Measurements from ENCODE around the gene MCM9.

Gene MCM9

DNA sequence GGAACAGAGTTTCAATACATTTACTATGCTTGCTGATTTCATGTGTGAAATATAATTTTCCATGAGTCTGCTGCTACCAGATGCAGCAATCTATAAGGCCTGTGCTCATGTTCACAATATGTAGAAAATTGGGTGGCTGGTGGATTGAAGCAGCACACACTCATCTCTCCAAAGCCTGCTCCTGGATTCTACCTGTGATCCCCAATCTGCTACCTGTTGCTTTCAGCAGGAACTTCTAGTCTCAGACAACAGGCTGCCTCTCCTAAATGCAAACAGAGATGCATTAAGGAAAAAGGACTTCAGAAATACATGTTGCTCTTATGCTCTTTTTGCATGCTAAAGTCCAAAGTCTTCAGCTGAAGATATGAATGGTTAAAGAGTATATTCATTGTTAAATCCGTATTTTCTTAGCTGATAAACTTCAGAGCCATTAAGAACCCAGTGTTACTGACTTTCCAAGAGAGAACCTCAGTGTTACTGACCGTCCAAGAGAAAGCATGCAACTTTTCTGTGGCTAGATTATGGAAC, 30.9 kb upstream of the MCM9 start:
- H3K4me1 ChIP-seq (ENCODE audit: control insufficient read depth in 1 of 2, insufficient read depth in 2 of 2, low read length in 2 of 2): peaks cover 6 to 20% of the 10 kb centered on the region in 2 donors
- no peak overlapping the region for H3K9ac ChIP-seq (ENCODE audit: low read depth in 1 of 2, low read length in 2 of 2)
- H3K27me3 ChIP-seq (ENCODE audit: control insufficient read depth in 1 of 2, insufficient read depth in 2 of 2, low read length in 2 of 2): no peaks in the 10 kb centered on the region
- no peaks in the 10 kb centered on the region for H3K36me3 ChIP-seq (ENCODE audit: control insufficient read depth in 1 of 2, insufficient read depth in 2 of 2, low read length in 2 of 2)
- no peak overlapping the region for H3K4me3 ChIP-seq (ENCODE audit: low read depth in 1 of 2, low read length in 2 of 2)
- no peak overlapping the region for H3K27ac ChIP-seq (ENCODE audit: low read depth, low read length)
- no peaks in the 10 kb centered on the region for H3K9me3 ChIP-seq (ENCODE audit: control insufficient read depth in 1 of 2, low read length in 2 of 2)

DNA sequence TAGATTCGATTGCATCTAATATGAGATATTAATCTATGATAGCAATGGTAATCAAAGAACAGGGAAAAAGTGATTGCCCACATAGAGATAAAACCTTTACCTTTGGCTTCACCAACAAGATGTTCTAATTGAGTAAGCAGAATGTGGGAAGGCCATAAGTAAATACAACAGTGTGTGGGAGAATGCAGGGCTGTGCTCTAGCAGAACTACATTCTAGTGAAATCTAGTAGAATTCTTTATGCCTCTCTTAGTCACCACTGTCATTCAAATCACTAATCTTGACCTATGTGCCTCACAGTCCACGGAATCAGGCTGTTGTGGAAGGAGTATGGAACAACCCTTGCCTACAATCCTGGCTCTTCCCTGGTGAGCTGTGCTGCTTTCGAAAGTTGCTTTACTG, 30.4 kb upstream of the MCM9 start:
- Histone ChIP-seq H3K4me1 (ENCODE audit: control insufficient read depth in 1 of 2, insufficient read depth in 2 of 2, low read length in 2 of 2) (peaks cover 6 to 20% of the 10 kb centered on the region in 2 donors), H3K27me3 (ENCODE audit: control insufficient read depth in 1 of 2, insufficient read depth in 2 of 2, low read length in 2 of 2) (no peaks in the 10 kb centered on the region), H3K27ac (ENCODE audit: low read depth, low read length) (no peak overlapping the region), H3K9me3 (ENCODE audit: control insufficient read depth in 1 of 2, low read length in 2 of 2) (no peaks in the 10 kb centered on the region), H3K9ac (ENCODE audit: low read depth in 1 of 2, low read length in 2 of 2) (no peak overlapping the region), H3K4me3 (ENCODE audit: low read depth in 1 of 2, low read length in 2 of 2) (no peak overlapping the region), H3K36me3 (ENCODE audit: control insufficient read depth in 1 of 2, insufficient read depth in 2 of 2, low read length in 2 of 2) (no peaks in the 10 kb centered on the region)

DNA sequence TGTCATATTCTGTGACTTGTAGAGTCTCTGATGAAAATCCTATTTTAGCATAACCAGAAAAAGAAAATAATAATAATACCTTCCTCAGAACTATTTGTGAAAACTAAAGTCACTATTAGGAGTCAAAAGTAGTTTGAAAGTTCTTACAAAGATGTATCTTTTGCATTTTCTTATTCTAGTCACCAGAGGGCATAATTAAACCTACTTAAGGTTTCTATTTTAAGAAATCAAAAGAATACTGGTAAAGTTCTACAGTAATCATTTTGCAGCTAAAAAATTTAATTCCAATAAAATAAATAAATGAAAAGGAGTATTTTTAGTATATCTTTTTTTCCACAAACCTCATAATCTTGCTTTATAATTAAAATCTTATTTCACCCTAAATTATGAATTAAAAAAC, 28.0 kb upstream of the MCM9 start:
- no peak overlapping the region for H3K27ac ChIP-seq (ENCODE audit: low read depth, low read length)
- H3K36me3 ChIP-seq (ENCODE audit: control insufficient read depth in 1 of 2, insufficient read depth in 2 of 2, low read length in 2 of 2): no peaks in the 10 kb centered on the region
- H3K4me3 ChIP-seq (ENCODE audit: low read depth in 1 of 2, low read length in 2 of 2): no peak overlapping the region
- H3K9me3 ChIP-seq (ENCODE audit: control insufficient read depth in 1 of 2, low read length in 2 of 2): no peaks in the 10 kb centered on the region
- peaks cover 6 to 20% of the 10 kb centered on the region in 2 donors for H3K4me1 ChIP-seq (ENCODE audit: control insufficient read depth in 1 of 2, insufficient read depth in 2 of 2, low read length in 2 of 2)
- H3K27me3 ChIP-seq (ENCODE audit: control insufficient read depth in 1 of 2, insufficient read depth in 2 of 2, low read length in 2 of 2): no peaks in the 10 kb centered on the region
- no peak overlapping the region for H3K9ac ChIP-seq (ENCODE audit: low read depth in 1 of 2, low read length in 2 of 2)

GRCh38 chr6:118959903-118960302, 24.9 kb upstream of the MCM9 start:
- H3K36me3 ChIP-seq (ENCODE audit: control insufficient read depth in 1 of 2, insufficient read depth in 2 of 2, low read length in 2 of 2): no peaks in the 10 kb centered on the region
- H3K4me3 ChIP-seq (ENCODE audit: low read depth in 1 of 2, low read length in 2 of 2): no peak overlapping the region
- no peaks in the 10 kb centered on the region for H3K9me3 ChIP-seq (ENCODE audit: control insufficient read depth in 1 of 2, low read length in 2 of 2)
- H3K27me3 ChIP-seq (ENCODE audit: control insufficient read depth in 1 of 2, insufficient read depth in 2 of 2, low read length in 2 of 2): no peaks in the 10 kb centered on the region
- no peaks in the 10 kb centered on the region for H3K4me1 ChIP-seq (ENCODE audit: control insufficient read depth in 1 of 2, insufficient read depth in 2 of 2, low read length in 2 of 2)
- H3K27ac ChIP-seq (ENCODE audit: low read depth, low read length): no peak overlapping the region
- H3K9ac ChIP-seq (ENCODE audit: low read depth in 1 of 2, low read length in 2 of 2): no peak overlapping the region

DNA sequence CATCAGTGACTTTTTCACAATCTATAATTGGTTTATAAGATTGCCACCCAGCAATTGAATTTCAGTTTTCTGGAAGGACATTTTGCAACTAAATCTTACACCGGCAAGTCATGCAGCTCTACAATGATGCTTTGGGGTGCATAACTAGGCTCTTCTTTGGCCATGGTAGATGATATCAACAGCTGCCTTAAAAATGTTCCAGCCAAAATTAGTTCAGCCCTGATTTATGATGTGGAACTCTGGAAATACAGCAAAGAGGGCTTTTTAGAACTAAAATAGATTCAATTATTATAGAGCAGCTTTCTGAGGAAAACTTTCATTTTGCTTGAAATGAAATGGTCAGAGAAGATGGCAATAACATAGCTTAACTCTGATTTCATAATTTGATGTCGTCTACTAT, 18.4 kb upstream of the MCM9 start:
- H3K27me3 ChIP-seq (ENCODE audit: control insufficient read depth in 1 of 2, insufficient read depth in 2 of 2, low read length in 2 of 2): no peaks in the 10 kb centered on the region
- no peak overlapping the region for H3K27ac ChIP-seq (ENCODE audit: low read depth, low read length)
- H3K36me3 ChIP-seq (ENCODE audit: control insufficient read depth in 1 of 2, insufficient read depth in 2 of 2, low read length in 2 of 2): no peaks in the 10 kb centered on the region
- no peaks in the 10 kb centered on the region for H3K4me1 ChIP-seq (ENCODE audit: control insufficient read depth in 1 of 2, insufficient read depth in 2 of 2, low read length in 2 of 2)
- H3K4me3 ChIP-seq (ENCODE audit: low read depth in 1 of 2, low read length in 2 of 2): no peak overlapping the region
- no peak overlapping the region for H3K9ac ChIP-seq (ENCODE audit: low read depth in 1 of 2, low read length in 2 of 2)
- H3K9me3 ChIP-seq (ENCODE audit: control insufficient read depth in 1 of 2, low read length in 2 of 2): no peaks in the 10 kb centered on the region

DNA sequence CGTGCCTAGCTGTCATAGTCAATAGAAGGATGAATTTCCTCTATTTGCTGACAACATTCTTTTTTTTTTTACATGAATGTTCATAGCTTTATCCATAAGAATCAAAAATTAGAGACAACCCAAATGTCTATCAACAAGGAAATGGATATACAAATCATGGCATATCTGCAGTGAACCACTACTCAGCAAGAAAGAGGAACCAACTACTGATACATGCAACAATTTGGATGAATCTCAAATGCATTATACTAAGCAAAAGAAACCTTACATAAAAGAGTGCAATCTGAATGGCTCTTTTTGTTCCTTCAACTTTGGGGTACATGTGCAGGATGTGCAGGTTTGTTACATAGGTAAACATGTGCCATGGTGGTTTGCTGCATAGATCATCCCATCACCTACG, 17.7 kb upstream of the MCM9 start:
- H3K9ac ChIP-seq (ENCODE audit: low read depth in 1 of 2, low read length in 2 of 2): no peak overlapping the region
- H3K36me3 ChIP-seq (ENCODE audit: control insufficient read depth in 1 of 2, insufficient read depth in 2 of 2, low read length in 2 of 2): no peaks in the 10 kb centered on the region
- H3K4me3 ChIP-seq (ENCODE audit: low read depth in 1 of 2, low read length in 2 of 2): no peak overlapping the region
- H3K4me1 ChIP-seq (ENCODE audit: control insufficient read depth in 1 of 2, insufficient read depth in 2 of 2, low read length in 2 of 2): no peaks in the 10 kb centered on the region
- H3K27me3 ChIP-seq (ENCODE audit: control insufficient read depth in 1 of 2, insufficient read depth in 2 of 2, low read length in 2 of 2): no peaks in the 10 kb centered on the region
- no peaks in the 10 kb centered on the region for H3K9me3 ChIP-seq (ENCODE audit: control insufficient read depth in 1 of 2, low read length in 2 of 2)
- no peak overlapping the region for H3K27ac ChIP-seq (ENCODE audit: low read depth, low read length)

DNA sequence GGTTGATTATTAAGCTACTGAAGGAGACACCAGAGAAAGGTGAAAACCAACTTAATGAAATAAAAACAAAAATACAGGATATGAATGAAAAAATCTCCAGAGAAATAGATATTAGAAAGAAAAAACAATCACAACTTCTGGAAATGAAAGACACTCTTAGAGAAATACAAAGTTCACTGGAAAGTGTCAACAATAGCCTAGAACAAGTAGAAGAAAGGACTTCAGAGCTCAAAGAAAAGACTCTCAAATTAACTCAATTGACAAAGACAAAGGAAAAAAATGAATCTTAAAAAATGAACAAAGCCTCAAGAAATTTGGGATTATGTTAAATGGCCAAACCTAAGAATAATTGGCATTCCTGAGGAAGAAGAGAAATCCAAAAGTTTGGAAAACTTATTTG, 10.3 kb upstream of the MCM9 start:
- no peaks in the 10 kb centered on the region for H3K4me1 ChIP-seq (ENCODE audit: control insufficient read depth in 1 of 2, insufficient read depth in 2 of 2, low read length in 2 of 2)
- peaks cover 7 to 14% of the 10 kb centered on the region in 2 donors for H3K9me3 ChIP-seq (ENCODE audit: control insufficient read depth in 1 of 2, low read length in 2 of 2)
- H3K27me3 ChIP-seq (ENCODE audit: control insufficient read depth in 1 of 2, insufficient read depth in 2 of 2, low read length in 2 of 2): no peaks in the 10 kb centered on the region
- no peak overlapping the region for H3K4me3 ChIP-seq (ENCODE audit: low read depth in 1 of 2, low read length in 2 of 2)
- H3K9ac ChIP-seq (ENCODE audit: low read depth in 1 of 2, low read length in 2 of 2): no peak overlapping the region
- no peak overlapping the region for H3K27ac ChIP-seq (ENCODE audit: low read depth, low read length)
- H3K36me3 ChIP-seq (ENCODE audit: control insufficient read depth in 1 of 2, insufficient read depth in 2 of 2, low read length in 2 of 2): peaks cover 0 to 2% of the 10 kb centered on the region in 2 donors

GRCh38 chr6:118940770-118941169, 5.8 kb upstream of the MCM9 start:
- H3K4me1 ChIP-seq (ENCODE audit: control insufficient read depth in 1 of 2, insufficient read depth in 2 of 2, low read length in 2 of 2): no peaks in the 10 kb centered on the region
- peaks cover 7 to 14% of the 10 kb centered on the region in 2 donors for H3K9me3 ChIP-seq (ENCODE audit: control insufficient read depth in 1 of 2, low read length in 2 of 2)
- H3K27ac ChIP-seq (ENCODE audit: low read depth, low read length): no peak overlapping the region
- H3K36me3 ChIP-seq (ENCODE audit: control insufficient read depth in 1 of 2, insufficient read depth in 2 of 2, low read length in 2 of 2): peaks cover 0 to 4% of the 10 kb centered on the region in 2 donors
- no peak overlapping the region for H3K9ac ChIP-seq (ENCODE audit: low read depth in 1 of 2, low read length in 2 of 2)
- no peak overlapping the region for H3K4me3 ChIP-seq (ENCODE audit: low read depth in 1 of 2, low read length in 2 of 2)
- H3K27me3 ChIP-seq (ENCODE audit: control insufficient read depth in 1 of 2, insufficient read depth in 2 of 2, low read length in 2 of 2): no peaks in the 10 kb centered on the region

GRCh38 chr6:118939683-118940082, 4.7 kb upstream of the MCM9 start:
- H3K27me3 ChIP-seq (ENCODE audit: control insufficient read depth in 1 of 2, insufficient read depth in 2 of 2, low read length in 2 of 2): no peaks in the 10 kb centered on the region
- no peak overlapping the region for H3K9ac ChIP-seq (ENCODE audit: low read depth in 1 of 2, low read length in 2 of 2)
- H3K36me3 ChIP-seq (ENCODE audit: control insufficient read depth in 1 of 2, insufficient read depth in 2 of 2, low read length in 2 of 2): peaks cover 0 to 4% of the 10 kb centered on the region in 2 donors
- H3K4me3 ChIP-seq (ENCODE audit: low read depth in 1 of 2, low read length in 2 of 2): no peak overlapping the region
- H3K27ac ChIP-seq (ENCODE audit: low read depth, low read length): no peak overlapping the region
- peaks cover 3 to 8% of the 10 kb centered on the region in 2 donors for H3K9me3 ChIP-seq (ENCODE audit: control insufficient read depth in 1 of 2, low read length in 2 of 2)
- H3K4me1 ChIP-seq (ENCODE audit: control insufficient read depth in 1 of 2, insufficient read depth in 2 of 2, low read length in 2 of 2): no peaks in the 10 kb centered on the region

GRCh38 chr6:118935978-118936703, 1.2 kb upstream of the MCM9 start:
- no peak overlapping the region for H3K4me3 ChIP-seq (ENCODE audit: low read depth in 1 of 2, low read length in 2 of 2)
- no peak overlapping the region for H3K9ac ChIP-seq (ENCODE audit: low read depth in 1 of 2, low read length in 2 of 2)
- peaks cover 0 to 9% of the 10 kb centered on the region in 2 donors for H3K4me1 ChIP-seq (ENCODE audit: control insufficient read depth in 1 of 2, insufficient read depth in 2 of 2, low read length in 2 of 2)
- peaks cover 0 to 8% of the 10 kb centered on the region in 2 donors for H3K36me3 ChIP-seq (ENCODE audit: control insufficient read depth in 1 of 2, insufficient read depth in 2 of 2, low read length in 2 of 2)
- peaks cover 0 to 7% of the 10 kb centered on the region in 2 donors for H3K9me3 ChIP-seq (ENCODE audit: control insufficient read depth in 1 of 2, low read length in 2 of 2)
- H3K27me3 ChIP-seq (ENCODE audit: control insufficient read depth in 1 of 2, insufficient read depth in 2 of 2, low read length in 2 of 2): no peaks in the 10 kb centered on the region
- H3K27ac ChIP-seq (ENCODE audit: low read depth, low read length): no peak overlapping the region
